CD4-positive, alpha-beta memory T cell (primary cell): Measurements from ENCODE around the gene ICOS. TPM values are rescaled to one million over a fixed set of nuclear protein-coding genes. Genes with fewer than 3 reads are reported as not detected.
A peak's percentile ranks its signal among the peaks of the same experiment; 100 is the strongest.
"Not testable (repeated sequence)": the region's sequence is repeated elsewhere in the genome, so short reads cannot be mapped to it uniquely, and the experiment has no call there.

Experiments
- CTCF ChIA-PET: fragments of 350-600 bp; sonication (Branson Sonifier 250); formaldehyde crosslinking; loops from one replicate; lab custom pipeline; 2021; ENCODE audit warnings: inconsistent platforms; ENCODE audit not compliant: partially characterized antibody; lab: Charles Lee
- POLR2A ChIA-PET: fragments of 350-600 bp; sonication (Branson Sonifier 250); formaldehyde crosslinking; loops from one replicate; lab custom pipeline; 2021; ENCODE audit not compliant: partially characterized antibody; lab: Charles Lee
- DNase-seq, 5 donors: peaks; one replicate each; pipeline versions ENCODE4 v3.0.0 to v3.0.0-alpha.2; 2020 to 2022; ENCODE audit warnings: mixed read lengths in 1 of 5
- H3K27ac ChIP-seq: one replicate; pipeline ENCODE4 v1.7.0; 2013; ENCODE audit warnings: low read depth, low read length
- H3K27me3 ChIP-seq: 2 replicates; pipeline ENCODE4 v1.7.0; 2013; ENCODE audit warnings: mild to moderate bottlenecking, low read length, moderate library complexity; ENCODE audit not compliant: insufficient read depth
- H3K36me3 ChIP-seq: 2 replicates; pipeline ENCODE4 v1.7.0; 2013; ENCODE audit warnings: mild to moderate bottlenecking, low read length, moderate library complexity; ENCODE audit not compliant: insufficient read depth
- H3K4me1 ChIP-seq: 2 replicates; pipeline ENCODE4 v1.7.0; 2013; ENCODE audit warnings: mild to moderate bottlenecking, low read length, moderate library complexity; ENCODE audit not compliant: insufficient read depth
- H3K4me3 ChIP-seq, 2 donors: one replicate each; pipeline ENCODE4 v1.7.0; 2013; ENCODE audit warnings: low read length in 2 of 2, mild to moderate bottlenecking in 1 of 2
- H3K9me3 ChIP-seq, 2 donors: one replicate each; pipeline ENCODE4 v1.7.0; 2013; ENCODE audit warnings: low read length in 2 of 2, control low read depth in 1 of 2; ENCODE audit not compliant: control insufficient read depth in 1 of 2
- H3K27ac Mint-ChIP-seq, 7 donors: one replicate each; pipeline ENCODE4 v1.8.0; 2020 to 2021; ENCODE audit warnings: mixed read lengths in 7 of 7, mild to moderate bottlenecking in 6 of 7, inconsistent platforms in 3 of 7, moderate library complexity in 3 of 7
- H3K27me3 Mint-ChIP-seq, 2 donors: one replicate each; pipeline ENCODE4 v1.8.0; 2020 to 2021; ENCODE audit warnings: mixed read lengths in 2 of 2
- H3K36me3 Mint-ChIP-seq, 2 donors: one replicate each; pipeline ENCODE4 v1.8.0; 2020 to 2021; ENCODE audit warnings: mixed read lengths in 2 of 2, inconsistent platforms in 1 of 2, mild to moderate bottlenecking in 1 of 2
- H3K4me1 Mint-ChIP-seq, 4 donors: one replicate each; pipeline ENCODE4 v1.8.0; 2020 to 2021; ENCODE audit warnings: mixed read lengths in 4 of 4, mild to moderate bottlenecking in 1 of 4
- H3K4me3 Mint-ChIP-seq, 8 donors: one replicate each; pipeline ENCODE4 v1.8.0; 2020 to 2021; ENCODE audit warnings: mixed read lengths in 8 of 8, mild to moderate bottlenecking in 7 of 8, moderate library complexity in 6 of 8, inconsistent platforms in 3 of 8
- H3K9me3 Mint-ChIP-seq, 8 donors: one replicate each; pipeline ENCODE4 v1.8.0; 2020 to 2021; ENCODE audit warnings: mixed read lengths in 8 of 8, mild to moderate bottlenecking in 5 of 8, inconsistent platforms in 3 of 8, moderate library complexity in 1 of 8
- intact Hi-C: fragments of 100-400 bp; cut with micrococcal nuclease; formaldehyde crosslinking; loops from one replicate; pipeline ENCODE4 v1.15.1; 2023
- polyA plus RNA-seq, 2 donors: library from polyadenylated mRNA; unstranded; fragments of 300-500 nt; fragmentation: Illumina TruSeq; gene quantifications; one replicate each; pipeline ENCODE4 v1.2.3, GENCODE V29; 2021
- total RNA-seq, 2 experiments: library from RNA; stranded (reverse); gene quantifications; one replicate each; pipeline ENCODE4 v1.2.3, GENCODE V29; 2021

Gene ICOS
- total and polyA plus RNA-seq, 4 experiments from 2014 or later = 28.1 to 53.2 (median 41.0) TPM

GRCh38 chr2:203937788-203938187 is 1.2 kb downstream of the ICOS start:
- Mint-ChIP-seq H3K27ac (peak overlapping the region; percentile 79 to 96 (median 93)), H3K4me1 (peaks cover 50 to 91% (median 61%) of the 10 kb centered on the region in 4 donors), H3K27me3 (no peaks in the 10 kb centered on the region), H3K36me3 (peaks cover 11 to 46% of the 10 kb centered on the region in 2 donors), H3K9me3 (no peaks in the 10 kb centered on the region), H3K4me3 (peak overlapping the region; percentile 91 to 99 (median 96))
- H3K36me3 ChIP-seq = no peaks in the 10 kb centered on the region
- peaks cover 66% of the 10 kb centered on the region for H3K4me1 ChIP-seq
- peak overlapping the region; percentile 79 for H3K27ac ChIP-seq
- peak overlapping the region; percentile 45 to 77 for H3K4me3 ChIP-seq
- no peaks in the 10 kb centered on the region for H3K27me3 ChIP-seq
- POLR2A ChIA-PET = interaction anchor here (1.0 to 2.8 kb wide), 10 partner anchors 8 to 90 kb away, joined by 3 to 19 read pairs (median 6); no protein-coding TSS in a partner anchor
- intact Hi-C loops = loop anchor here (5.0 kb wide), 1 partner anchor 65 kb away; no protein-coding TSS in a partner anchor
- H3K9me3 ChIP-seq = no peaks in the 10 kb centered on the region
- CTCF ChIA-PET = interaction anchor here (1.1 to 2.8 kb wide), 4 partner anchors 9 to 113 kb away, joined by 4 to 9 read pairs (median 6); no protein-coding TSS in a partner anchor
- DNase-seq = no peak

- Histone ChIP-seq H3K27ac (peak overlapping the region; percentile 79), H3K9me3 (no peaks in the 10 kb centered on the region), H3K36me3 (no peaks in the 10 kb centered on the region), H3K4me3 (peak overlapping the region; percentile 45 to 77), H3K27me3 (no peaks in the 10 kb centered on the region), H3K4me1 (peaks cover 66% of the 10 kb centered on the region)
- Mint-ChIP-seq H3K4me3 (peak overlapping the region; percentile 91 to 99 (median 96)), H3K36me3 (peaks cover 26 to 59% of the 10 kb centered on the region in 2 donors), H3K4me1 (peaks cover 49 to 91% (median 61%) of the 10 kb centered on the region in 4 donors), H3K9me3 (no peaks in the 10 kb centered on the region), H3K27ac (peak overlapping the region; percentile 79 to 96 (median 93)), H3K27me3 (no peaks in the 10 kb centered on the region)
- DNase-seq = no peak
- CTCF ChIA-PET = interaction anchor here (1.4 to 1.6 kb wide), 3 partner anchors 9 to 53 kb away, joined by 3 to 4 read pairs (median 3); no protein-coding TSS in a partner anchor
- POLR2A ChIA-PET = interaction anchor here (0.6 kb wide), 1 partner anchor 66 kb away, joined by 3 read pairs; no protein-coding TSS in a partner anchor
- intact Hi-C loops = loop anchor here (1.0 kb wide), 1 partner anchor 9 kb away; no protein-coding TSS in a partner anchor
Measured at GRCh38 chr2:203940039-203940438, 3.5 kb downstream of the ICOS start.

GRCh38 chr2:203943493-203944382 is 7.2 kb downstream of the ICOS start:
- Mint-ChIP-seq H3K4me3 (peak overlapping the region; percentile 72 to 89 (median 80)), H3K36me3 (peaks cover 22 to 62% of the 10 kb centered on the region in 2 donors), H3K4me1 (peaks cover 67 to 97% (median 78%) of the 10 kb centered on the region in 4 donors), H3K27ac (peak overlapping the region; percentile 79 to 94 (median 91))
- DNase-seq = peak in 1 of 5 donors; percentile 48
- H3K36me3 ChIP-seq, intact Hi-C loops, H3K9me3 Mint-ChIP-seq, H3K9me3 ChIP-seq, H3K27me3 ChIP-seq, H3K27me3 Mint-ChIP-seq: not testable (repeated sequence)
- ChIA-PET POLR2A (interaction anchor here (0.6 to 4.6 kb wide), 10 partner anchors 9 to 107 kb away, joined by 3 to 32 read pairs (median 6); no protein-coding TSS in a partner anchor), CTCF (interaction anchor here (0.8 to 4.3 kb wide), 14 partner anchors 10 to 113 kb away, joined by 3 to 27 read pairs (median 6); no protein-coding TSS in a partner anchor)
- H3K4me1 ChIP-seq = peaks cover 88% of the 10 kb centered on the region
- H3K27ac ChIP-seq = peak overlapping the region; percentile 34
- H3K4me3 ChIP-seq = peak overlapping the region in 1 of 2 donors; percentile 46

GRCh38 chr2:203948733-203949132 is 12.2 kb downstream of the ICOS start:
- CTCF ChIA-PET = interaction anchor here (0.7 to 2.6 kb wide), 8 partner anchors 8 to 197 kb away, joined by 3 to 11 read pairs (median 4); no protein-coding TSS in a partner anchor
- peak overlapping the region; percentile 56 for H3K27ac ChIP-seq
- POLR2A ChIA-PET = interaction anchor here (1.0 to 2.7 kb wide), 9 partner anchors 11 to 102 kb away, joined by 3 to 19 read pairs (median 5); partner anchors contain the start of gene ICOS

GRCh38 chr2:203949228-203949627 is 12.7 kb downstream of the ICOS start:
- H3K27ac ChIP-seq = peak overlapping the region; percentile 56
- POLR2A ChIA-PET = interaction anchor here (1.0 to 2.7 kb wide), 8 partner anchors 12 to 101 kb away, joined by 3 to 19 read pairs (median 6); partner anchors contain the start of gene ICOS
- intact Hi-C loops = loop anchor here (1.0 kb wide), 1 partner anchor 9 kb away; no protein-coding TSS in a partner anchor
- H3K27me3 ChIP-seq = no peaks in the 10 kb centered on the region
- peak overlapping the region; percentile 57 to 93 (median 68) for H3K4me3 Mint-ChIP-seq
- no peaks in the 10 kb centered on the region for H3K27me3 Mint-ChIP-seq
- no peaks in the 10 kb centered on the region for H3K9me3 Mint-ChIP-seq
- peak overlapping the region; percentile 88 to 98 (median 93) for H3K27ac Mint-ChIP-seq
- H3K36me3 Mint-ChIP-seq = peaks cover 8 to 42% of the 10 kb centered on the region in 2 donors
- CTCF ChIA-PET = interaction anchor here (0.7 to 1.7 kb wide), 5 partner anchors 8 to 196 kb away, joined by 3 to 4 read pairs (median 4); no protein-coding TSS in a partner anchor
- no peaks in the 10 kb centered on the region for H3K9me3 ChIP-seq
- H3K4me1 Mint-ChIP-seq = peaks cover 71 to 93% (median 83%) of the 10 kb centered on the region in 4 donors
- H3K4me3 ChIP-seq = no peak overlapping the region
- no peaks in the 10 kb centered on the region for H3K36me3 ChIP-seq
- peak in 3 of 5 donors; percentile 39 to 60 (median 45) for DNase-seq
- H3K4me1 ChIP-seq = peaks cover 97% of the 10 kb centered on the region

More at GRCh38 chr2:203948733-203949132, 12.2 kb downstream of the ICOS start:
- peaks cover 12 to 44% of the 10 kb centered on the region in 2 donors for H3K36me3 Mint-ChIP-seq
- peak overlapping the region in 1 of 2 donors; percentile 8 for H3K4me3 ChIP-seq
- intact Hi-C loops = loop anchor here (1.0 kb wide), 1 partner anchor 8 kb away; no protein-coding TSS in a partner anchor
- no peaks in the 10 kb centered on the region for H3K9me3 Mint-ChIP-seq
- no peaks in the 10 kb centered on the region for H3K36me3 ChIP-seq
- DNase-seq = no peak
- no peaks in the 10 kb centered on the region for H3K9me3 ChIP-seq
- H3K27me3 Mint-ChIP-seq = no peaks in the 10 kb centered on the region
- H3K4me1 ChIP-seq = peaks cover 97% of the 10 kb centered on the region
- no peaks in the 10 kb centered on the region for H3K27me3 ChIP-seq
- peak overlapping the region in 7 of 8 donors; percentile 45 to 93 (median 72) for H3K4me3 Mint-ChIP-seq
- peak overlapping the region; percentile 88 to 98 (median 93) for H3K27ac Mint-ChIP-seq
- H3K4me1 Mint-ChIP-seq = peaks cover 73 to 93% (median 84%) of the 10 kb centered on the region in 4 donors

GRCh38 chr2:203951366-203951902 is 14.9 kb downstream of the ICOS start:
- Mint-ChIP-seq H3K9me3 (no peaks in the 10 kb centered on the region), H3K4me1 (peaks cover 67 to 89% (median 77%) of the 10 kb centered on the region in 4 donors), H3K36me3 (peaks cover 14 to 45% of the 10 kb centered on the region in 2 donors), H3K4me3 (peak overlapping the region; percentile 73 to 93 (median 88)), H3K27me3 (no peaks in the 10 kb centered on the region), H3K27ac (peak overlapping the region; percentile 88 to 99 (median 97))
- DNase-seq = peak; percentile 68 to 88 (median 72)
- peaks cover 90% of the 10 kb centered on the region for H3K4me1 ChIP-seq
- H3K9me3 ChIP-seq = no peaks in the 10 kb centered on the region
- H3K36me3 ChIP-seq = peaks cover 7% of the 10 kb centered on the region
- peak overlapping the region in 1 of 2 donors; percentile 32 for H3K4me3 ChIP-seq
- intact Hi-C loops = loop anchor here (1.0 to 5.0 kb wide), 3 partner anchors 15 to 56 kb away; partner anchors contain the start of gene ICOS
- ChIA-PET POLR2A (interaction anchor here (0.6 to 1.9 kb wide), 9 partner anchors 8 to 74 kb away, joined by 3 to 13 read pairs (median 3); partner anchors contain the start of gene ICOS), CTCF (interaction anchor here (1.0 to 1.5 kb wide), 6 partner anchors 13 to 75 kb away, joined by 3 to 6 read pairs (median 4); no protein-coding TSS in a partner anchor)
- H3K27me3 ChIP-seq = no peaks in the 10 kb centered on the region
- H3K27ac ChIP-seq = peak overlapping the region; percentile 56
